Right atrium auricular region (tissue), 2 donors: ENCODE results near the gene EFS. TPM values are rescaled to one million over a fixed set of nuclear protein-coding genes. Genes with fewer than 3 reads are reported as not detected.

Experiments
- DNase-seq: peaks from one replicate; pipeline ENCODE4 v3.0.0-alpha.2; 2019; ENCODE audit warnings: low spot score
- H3K27ac ChIP-seq, 2 donors: fragments of 200-600 bp; sonication (generic); 1 replicate in 1 of 2; 2 replicates in 1 of 2; pipeline ENCODE4 v1.5.1; 2016 to 2019
- H3K27me3 ChIP-seq, 2 donors: fragments of 200-600 bp; sonication (generic); one replicate each; pipeline versions ENCODE4 v1.5.1 to v1.6.0; 2017 to 2019
- H3K36me3 ChIP-seq: fragments of 200-600 bp; sonication (generic); one replicate; pipeline ENCODE4 v1.5.1; 2016
- H3K4me1 ChIP-seq, 2 donors: fragments of 200-600 bp; sonication (generic); one replicate each; pipeline versions ENCODE4 v1.5.1 to v1.6.0; 2017 to 2019
- H3K4me3 ChIP-seq, 2 donors: fragments of 200-600 bp; sonication (generic); 1 replicate in 1 of 2; 2 replicates in 1 of 2; pipeline ENCODE4 v1.5.1; 2017 to 2019; ENCODE audit warnings: mild to moderate bottlenecking in 1 of 2, moderate library complexity in 1 of 2
- H3K9me3 ChIP-seq, 2 donors: fragments of 200-600 bp; sonication (generic); one replicate each; pipeline ENCODE4 v1.5.1; 2019
- CTCF ChIP-seq, 2 donors: fragments of 200-600 bp; sonication (generic); IDR thresholded peaks; one replicate each; pipeline ENCODE4 v1.5.1; 2019; ENCODE audit warnings: antibody characterized with exemption in 2 of 2
- total RNA-seq, 2 donors: library from RNA; depleted of rRNA; stranded (reverse); fragments of >200 nt; gene quantifications; one replicate each; pipeline ENCODE4 v1.1.0, GENCODE V29; 2016

Gene EFS
- total RNA-seq, 2 donors from 2014 or later = 4.1 to 6.3 TPM

DNA sequence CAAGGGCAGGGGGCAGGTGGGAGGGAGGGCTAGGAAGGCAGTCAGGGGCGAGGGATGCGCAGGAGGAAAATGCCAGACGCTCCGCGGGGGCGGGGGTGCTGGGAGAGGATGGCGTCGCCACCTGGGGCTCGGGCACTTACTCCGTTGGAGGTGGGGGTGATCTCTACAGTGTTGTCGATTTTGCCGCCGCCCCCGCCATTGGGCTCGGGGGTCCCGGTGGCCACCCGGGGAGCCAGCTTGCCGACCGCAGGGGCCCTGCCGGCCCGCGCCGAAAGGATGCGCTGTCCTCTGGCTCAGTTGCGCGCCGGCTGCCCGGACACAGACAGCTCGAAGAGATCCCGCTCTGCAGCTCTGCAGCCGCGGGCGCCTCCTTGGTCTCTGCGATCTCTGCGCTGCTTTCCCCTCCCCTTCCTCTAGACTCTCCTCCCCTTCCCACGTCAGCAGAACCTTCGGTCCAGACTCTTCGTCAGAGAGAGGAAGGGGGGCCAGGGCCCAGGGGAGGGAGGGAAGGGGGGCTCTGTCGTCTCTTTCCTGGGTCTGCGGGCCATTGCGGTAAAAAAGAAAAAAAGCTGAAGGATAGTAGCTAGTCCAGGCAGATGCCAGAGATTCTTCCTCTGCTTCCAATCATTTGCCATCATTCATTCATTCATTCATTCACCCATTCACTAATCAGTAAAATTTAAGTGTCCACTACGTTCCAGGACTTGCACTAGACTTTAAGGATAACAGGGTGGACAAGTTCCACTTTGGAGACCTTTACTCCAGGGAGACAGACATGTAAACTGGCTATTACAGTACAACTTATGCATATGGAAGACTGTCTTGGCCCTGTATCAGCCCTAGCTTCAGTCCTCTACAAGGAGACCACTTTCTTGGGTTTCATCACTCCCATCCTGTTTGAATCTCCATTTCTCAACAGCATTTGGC lies 12.2 kb downstream of the EFS start, which contains the start of gene SLC22A17:
TSS of gene SLC22A17 (minus strand) at position 382 of the 927 bp plus-strand sequence.
- DNase-seq = peak; percentile 86
- Histone ChIP-seq H3K4me1 (peaks cover 0 to 20% of the 10 kb centered on the region in 2 donors), H3K9me3 (no peaks in the 10 kb centered on the region), H3K27me3 (no peaks in the 10 kb centered on the region), H3K36me3 (peaks cover 4% of the 10 kb centered on the region), H3K4me3 (peak within 1 kb of the TSS; percentile 55 to 61), H3K27ac (peak within 1 kb of the TSS; percentile 56 to 71)
- TF ChIP-seq CTCF (IDR thresholded peaks at IDR 0.05) = no peak

DNA sequence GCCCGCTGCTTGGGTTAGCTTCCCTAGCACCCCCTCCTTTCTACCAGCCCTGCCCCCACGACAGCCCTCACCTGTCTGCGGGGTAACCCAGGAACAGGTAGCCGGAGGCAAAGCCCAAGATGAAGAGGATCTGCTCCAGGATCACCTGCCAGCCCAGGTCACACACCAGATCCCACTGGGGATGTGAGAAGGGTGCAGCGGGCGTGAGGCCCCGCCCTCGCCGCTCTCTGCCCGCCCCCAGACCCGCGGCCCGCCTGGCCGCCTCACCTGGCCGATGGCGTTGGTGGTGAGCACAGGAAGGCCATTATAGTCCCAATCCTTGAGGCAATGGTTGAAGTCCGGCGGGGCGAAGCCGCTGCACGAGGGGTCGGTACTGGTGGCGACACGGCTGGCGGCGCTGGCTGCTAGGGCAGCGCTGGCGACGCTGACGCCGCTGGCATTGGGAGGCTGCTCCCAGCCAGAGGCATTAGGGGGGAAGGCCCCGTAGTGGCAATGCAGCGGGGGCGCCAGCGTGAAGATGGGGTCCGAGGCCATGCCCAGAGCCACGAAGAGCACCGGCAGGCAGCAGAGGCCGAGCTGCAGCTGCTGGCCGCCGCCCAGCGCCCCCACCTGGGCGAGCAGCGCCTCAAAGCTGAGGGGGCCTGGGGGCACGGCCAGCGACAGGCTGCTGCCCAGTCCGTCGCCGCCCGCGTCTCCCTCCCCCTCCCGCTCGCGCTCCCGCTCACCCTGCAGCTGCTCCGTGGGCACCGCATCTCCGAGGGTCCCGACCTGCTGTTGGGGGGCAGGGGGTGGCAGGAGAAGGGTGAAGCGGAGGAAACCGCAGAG lies 13.1 kb downstream of the EFS start:
- DNase-seq = no peak
- peaks cover 0 to 20% of the 10 kb centered on the region in 2 donors for H3K4me1 ChIP-seq
- peak overlapping the region; percentile 56 to 71 for H3K27ac ChIP-seq
- H3K9me3 ChIP-seq = no peaks in the 10 kb centered on the region
- H3K4me3 ChIP-seq = peak overlapping the region; percentile 55 to 61
- H3K36me3 ChIP-seq = no peaks in the 10 kb centered on the region
- H3K27me3 ChIP-seq = no peaks in the 10 kb centered on the region
- no peak for TF ChIP-seq CTCF (IDR thresholded peaks at IDR 0.05)

DNA sequence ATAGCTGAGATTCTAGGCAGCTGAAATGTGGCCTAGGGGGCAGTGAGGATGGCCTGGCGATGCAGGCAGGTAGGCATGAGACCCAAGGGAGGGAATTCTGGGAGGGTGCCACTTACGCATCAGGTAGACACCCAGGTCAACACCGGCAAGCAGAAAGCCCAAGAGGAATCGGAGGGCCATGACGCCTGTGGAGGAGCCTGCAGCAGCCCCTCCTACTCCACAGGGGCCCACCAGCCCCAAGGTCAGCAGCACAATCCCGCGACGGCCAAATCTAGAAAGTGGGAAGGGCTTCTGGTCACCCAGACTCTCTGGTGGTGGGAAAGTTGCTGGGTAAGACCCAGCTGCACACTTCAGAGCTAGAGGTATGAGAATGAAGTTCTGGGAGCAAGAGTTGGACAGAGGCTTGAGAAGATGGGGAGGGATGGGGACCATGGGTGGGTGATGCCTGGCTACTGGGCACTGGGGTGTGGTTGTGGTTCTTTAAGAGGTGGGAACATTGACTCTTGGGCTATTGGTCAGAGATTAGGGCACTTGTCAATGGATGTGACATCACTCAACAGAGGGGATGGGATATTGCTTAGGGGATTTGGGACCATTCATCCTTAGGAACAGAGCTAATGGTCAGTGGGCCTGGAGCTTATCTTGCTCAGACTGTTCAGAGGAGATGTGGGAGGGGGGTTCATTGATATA lies 15.7 kb downstream of the EFS start:
- DNase-seq = no peak
- H3K27me3 ChIP-seq = no peaks in the 10 kb centered on the region
- no peaks in the 10 kb centered on the region for H3K36me3 ChIP-seq
- H3K9me3 ChIP-seq = no peaks in the 10 kb centered on the region
- H3K4me1 ChIP-seq = peaks cover 0 to 28% of the 10 kb centered on the region in 2 donors
- no peak overlapping the region for H3K27ac ChIP-seq
- no peak for TF ChIP-seq CTCF (IDR thresholded peaks at IDR 0.05)
- H3K4me3 ChIP-seq = no peak overlapping the region

DNA sequence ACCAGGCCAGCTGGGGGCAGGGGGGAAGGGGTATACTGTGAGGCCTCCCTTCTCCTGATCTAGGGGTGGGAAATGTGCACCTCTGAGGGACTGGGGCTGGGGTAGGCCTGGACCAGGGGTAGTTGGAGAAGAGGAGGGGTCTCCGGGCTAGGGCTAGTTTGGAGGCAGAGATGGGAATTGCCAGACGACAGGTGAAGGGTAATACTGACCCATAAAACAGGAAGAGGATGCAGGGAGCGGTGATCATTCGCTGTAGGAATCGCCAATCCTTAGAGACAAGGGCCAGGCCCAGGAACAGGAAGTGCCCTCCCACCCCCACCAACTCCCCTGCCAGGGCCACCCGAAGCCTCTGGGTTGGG lies 16.7 kb downstream of the EFS start:
- no peak for DNase-seq
- H3K4me1 ChIP-seq = peaks cover 0 to 27% of the 10 kb centered on the region in 2 donors
- no peaks in the 10 kb centered on the region for H3K27me3 ChIP-seq
- TF ChIP-seq CTCF (IDR thresholded peaks at IDR 0.05) = no peak
- no peak overlapping the region for H3K4me3 ChIP-seq
- no peaks in the 10 kb centered on the region for H3K36me3 ChIP-seq
- H3K9me3 ChIP-seq = no peaks in the 10 kb centered on the region
- no peak overlapping the region for H3K27ac ChIP-seq

GRCh38 chr14:23347406-23348296 lies 17.3 kb downstream of the EFS start:
- no peak for DNase-seq
- no peaks in the 10 kb centered on the region for H3K36me3 ChIP-seq
- TF ChIP-seq CTCF (IDR thresholded peaks at IDR 0.05) = no peak

More at GRCh38 chr14:23347406-23348296, 17.3 kb downstream of the EFS start:
- Histone ChIP-seq H3K27ac (peak overlapping the region in 1 of 2 donors; percentile 64), H3K4me1 (peaks cover 0 to 20% of the 10 kb centered on the region in 2 donors), H3K9me3 (no peaks in the 10 kb centered on the region), H3K4me3 (no peak overlapping the region), H3K27me3 (no peaks in the 10 kb centered on the region)
